Lung (tissue), 12 donors: ENCODE results near the gene TACSTD2. TPM values are rescaled to one million over a fixed set of nuclear protein-coding genes. Genes with fewer than 3 reads are reported as not detected.
A peak's percentile ranks its signal among the peaks of the same experiment; 100 is the strongest.

ENCODE experiments used
- ATAC-seq: fragments of 200-7000 bp; cut with Tn5 transposase; one replicate; pipeline ENCODE4 v1.9.1; 2020; ENCODE audit warnings: moderate number of reproducible peaks; ENCODE audit not compliant: insufficient read depth, low FRiP score
- DNase-seq, 3 donors: peaks; one replicate each; pipeline ENCODE4 v3.0.0-alpha.2; 2013 to 2017
- H3K27ac ChIP-seq, 2 donors: one replicate each; pipeline ENCODE4 v1.5.1; 2013; ENCODE audit warnings: mild to moderate bottlenecking in 2 of 2, moderate library complexity in 2 of 2, control low read depth in 1 of 2, inconsistent platforms in 1 of 2, low read depth in 1 of 2, low read length in 1 of 2
- H3K27me3 ChIP-seq, 3 donors: one replicate each; pipeline ENCODE4 v1.5.1; 2013; ENCODE audit warnings: low read length in 2 of 3; ENCODE audit not compliant: control insufficient read depth in 3 of 3, insufficient read depth in 3 of 3
- H3K36me3 ChIP-seq, 4 donors: one replicate each; pipeline ENCODE4 v1.5.1; 2013; ENCODE audit warnings: low read length in 4 of 4, mild to moderate bottlenecking in 1 of 4, moderate library complexity in 1 of 4; ENCODE audit not compliant: control insufficient read depth in 4 of 4, insufficient read depth in 4 of 4
- H3K4me1 ChIP-seq, 5 donors: one replicate each; pipeline ENCODE4 v1.5.1; 2013; ENCODE audit warnings: low read length in 5 of 5, mild to moderate bottlenecking in 2 of 5, moderate library complexity in 1 of 5; ENCODE audit not compliant: control insufficient read depth in 5 of 5, insufficient read depth in 5 of 5
- H3K4me3 ChIP-seq: one replicate; pipeline ENCODE4 v1.5.1; 2013; ENCODE audit warnings: mild to moderate bottlenecking, control low read depth, moderate library complexity
- H3K9ac ChIP-seq, 2 donors: one replicate each; pipeline ENCODE4 v1.5.1; 2013; ENCODE audit warnings: low read length in 2 of 2, control low read depth in 1 of 2; ENCODE audit not compliant: insufficient read depth in 1 of 2
- H3K9me3 ChIP-seq, 4 donors: one replicate each; pipeline ENCODE4 v1.5.1; 2013; ENCODE audit warnings: low read length in 3 of 4, mild to moderate bottlenecking in 1 of 4, moderate library complexity in 1 of 4; ENCODE audit not compliant: control insufficient read depth in 4 of 4, insufficient read depth in 3 of 4
- CTCF ChIP-seq: IDR thresholded peaks from 2 replicates; pipeline ENCODE4 v1.5.1; 2012; ENCODE audit warnings: mild to moderate bottlenecking; ENCODE audit errors: control extremely low read depth, extremely low read depth
- WGBS, 2 donors: extraction: QIAGEN DNeasy Blood & Tissue Kit; methylation state at CpG; one replicate each; pipeline ENCODE4 v1.1.7; 2013; 5-methylcytosine and 5-hydroxymethylcytosine counted together
- polyA plus RNA-seq, 2 donors: library from polyadenylated mRNA; stranded (reverse); fragments of 200-250 nt; gene quantifications; one replicate each; pipeline ENCODE4 v1.2.1, GENCODE V29; 2013
- total RNA-seq, 2 donors: library from RNA; depleted of rRNA in 1 of 2; stranded (reverse); fragments of >200 nt in 1 of 2; gene quantifications; one replicate each; pipeline ENCODE4 v1.2.1, GENCODE V29; 2014 to 2021
- donor health status: control.
- donor health status: control.
- donor health status: Bipolar disorder and iron deficiency.
- donor health status: healthy.
- donor health status: DM: yes; HTN: yes; CAD: no.

The TACSTD2 gene
- total and polyA plus RNA-seq, 4 donors: 55.5 to 204 (median 163) TPM

GRCh38 chr1:58585581-58586151, 8.6 kb upstream of the TACSTD2 start:
- TF ChIP-seq CTCF: no peak
- peak; percentile 62 to 89 (median 82) for DNase-seq
- H3K9ac ChIP-seq: no peak overlapping the region
- 27 to 41% methylated on average over 3 of the region's 3 CpGs for WGBS, 2 donors
- H3K36me3 ChIP-seq: no peaks in the 10 kb centered on the region
- ATAC-seq: peak; percentile 14
- H3K4me1 ChIP-seq: peaks cover 0 to 41% (median 19%) of the 10 kb centered on the region in 5 donors
- peaks cover 0 to 2% (median 0%) of the 10 kb centered on the region in 4 donors for H3K9me3 ChIP-seq
- H3K4me3 ChIP-seq: no peak overlapping the region
- H3K27me3 ChIP-seq: no peaks in the 10 kb centered on the region
- peak overlapping the region in 1 of 2 donors; percentile 91 for H3K27ac ChIP-seq

- 23 to 26% methylated on average over 2 of the region's 2 CpGs for WGBS, 2 donors
- H3K27ac ChIP-seq: peak overlapping the region in 1 of 2 donors; percentile 91
- ATAC-seq: no peak
These were observed 8.1 kb upstream of the TACSTD2 start for GRCh38 chr1:58585166-58585565.

GRCh38 chr1:58584082-58584895, 7.2 kb upstream of the TACSTD2 start:
- no peak for TF ChIP-seq CTCF
- Histone ChIP-seq H3K36me3 (no peaks in the 10 kb centered on the region), H3K27me3 (no peaks in the 10 kb centered on the region), H3K9ac (peak overlapping the region in 1 of 2 donors; percentile 23), H3K9me3 (peaks cover 0 to 2% (median 0%) of the 10 kb centered on the region in 4 donors), H3K27ac (peak overlapping the region in 1 of 2 donors; percentile 91), H3K4me3 (no peak overlapping the region), H3K4me1 (peaks cover 0 to 41% (median 19%) of the 10 kb centered on the region in 5 donors)
- ATAC-seq (peak; percentile 89), DNase-seq (peak; percentile 74 to 90 (median 83))
- 9 to 13% methylated on average over 8 of the region's 8 CpGs for WGBS, 2 donors

More at GRCh38 chr1:58585166-58585565, 8.1 kb upstream of the TACSTD2 start:
- Histone ChIP-seq H3K36me3 (no peaks in the 10 kb centered on the region), H3K4me3 (no peak overlapping the region), H3K4me1 (peaks cover 0 to 41% (median 19%) of the 10 kb centered on the region in 5 donors), H3K9me3 (peaks cover 0 to 2% (median 0%) of the 10 kb centered on the region in 4 donors), H3K9ac (no peak overlapping the region), H3K27me3 (no peaks in the 10 kb centered on the region)
- no peak for TF ChIP-seq CTCF
- no peak for DNase-seq
